Parathyroid adenoma (tissue), 2 donors: Measurements from ENCODE around the gene LYZ.
"Not testable (repeated sequence)": the region's sequence is repeated elsewhere in the genome, so short reads cannot be mapped to it uniquely, and the experiment has no call there.

Source experiments
- H2AFZ ChIP-seq: fragments of 300-600 bp; sonication (generic); one replicate; pipeline ENCODE4 v1.7.0; 2017; ENCODE audit warnings: antibody characterized with exemption, mild to moderate bottlenecking
- H3K27ac ChIP-seq: fragments of 300-600 bp; sonication (generic); one replicate; pipeline ENCODE4 v1.7.0; 2017
- H3K27me3 ChIP-seq: fragments of 300-600 bp; sonication (generic); one replicate; pipeline ENCODE4 v1.7.0; 2017; ENCODE audit warnings: low read length; ENCODE audit not compliant: control insufficient read depth, insufficient read depth
- H3K36me3 ChIP-seq: fragments of 300-600 bp; sonication (generic); one replicate; pipeline ENCODE4 v1.7.0; 2017; ENCODE audit warnings: low read length; ENCODE audit not compliant: control insufficient read depth, insufficient read depth
- H3K4me1 ChIP-seq: fragments of 300-600 bp; sonication (generic); one replicate; pipeline ENCODE4 v1.7.0; 2017; ENCODE audit warnings: control low read depth
- H3K4me2 ChIP-seq: fragments of 300-600 bp; sonication (generic); one replicate; pipeline ENCODE4 v1.7.0; 2017; ENCODE audit warnings: low read length
- H3K4me3 ChIP-seq: fragments of 300-600 bp; sonication (generic); one replicate; pipeline ENCODE4 v1.7.0; 2017; ENCODE audit warnings: low read depth, low read length
- H3K79me2 ChIP-seq: fragments of 300-600 bp; sonication (generic); one replicate; pipeline ENCODE4 v1.7.0; 2017; ENCODE audit warnings: control low read depth
- H3K9ac ChIP-seq: fragments of 300-600 bp; sonication (generic); one replicate; pipeline ENCODE4 v1.7.0; 2017; ENCODE audit warnings: mild to moderate bottlenecking
- H3K9me3 ChIP-seq: fragments of 300-600 bp; sonication (generic); one replicate; pipeline ENCODE4 v1.7.0; 2017; ENCODE audit warnings: low read length; ENCODE audit not compliant: control insufficient read depth
- CTCF ChIP-seq: fragments of 300-600 bp; sonication (generic); IDR thresholded peaks from one replicate; pipeline ENCODE4 v1.7.0; 2017; ENCODE audit warnings: antibody characterized with exemption, mild to moderate bottlenecking
- donor health status: primary hyperparathyroidism.

Gene LYZ

GRCh38 chr12:69348162-69348938 lies at the start of gene LYZ:
TSS of gene LYZ (plus strand) at chr12:69348381. CDS start at chr12:69348409, 28 bp downstream.
- Histone ChIP-seq H2AFZ (no peak within 1 kb of the TSS), H3K36me3 (no peaks in the 10 kb centered on the region), H3K27me3 (no peaks in the 10 kb centered on the region), H3K4me3 (no peak within 1 kb of the TSS), H3K9ac (no peak within 1 kb of the TSS), H3K9me3 (no peaks in the 10 kb centered on the region), H3K79me2 (no peaks in the 10 kb centered on the region), H3K4me1 (no peaks in the 10 kb centered on the region), H3K27ac (no peak within 1 kb of the TSS), H3K4me2 (no peak within 1 kb of the TSS)
- no peak for TF ChIP-seq CTCF

GRCh38 chr12:69298947-69299346 lies 49.2 kb upstream of the LYZ start:
- no peak overlapping the region for H2AFZ ChIP-seq
- H3K27me3 ChIP-seq: no peaks in the 10 kb centered on the region
- H3K4me1 ChIP-seq: no peaks in the 10 kb centered on the region
- H3K9ac ChIP-seq: no peak overlapping the region
- no peak overlapping the region for H3K4me2 ChIP-seq
- no peak overlapping the region for H3K4me3 ChIP-seq
- no peak overlapping the region for H3K27ac ChIP-seq
- H3K36me3 ChIP-seq: no peaks in the 10 kb centered on the region
- TF ChIP-seq CTCF: no peak
- H3K9me3 ChIP-seq: no peaks in the 10 kb centered on the region
- H3K79me2 ChIP-seq: no peaks in the 10 kb centered on the region

DNA sequence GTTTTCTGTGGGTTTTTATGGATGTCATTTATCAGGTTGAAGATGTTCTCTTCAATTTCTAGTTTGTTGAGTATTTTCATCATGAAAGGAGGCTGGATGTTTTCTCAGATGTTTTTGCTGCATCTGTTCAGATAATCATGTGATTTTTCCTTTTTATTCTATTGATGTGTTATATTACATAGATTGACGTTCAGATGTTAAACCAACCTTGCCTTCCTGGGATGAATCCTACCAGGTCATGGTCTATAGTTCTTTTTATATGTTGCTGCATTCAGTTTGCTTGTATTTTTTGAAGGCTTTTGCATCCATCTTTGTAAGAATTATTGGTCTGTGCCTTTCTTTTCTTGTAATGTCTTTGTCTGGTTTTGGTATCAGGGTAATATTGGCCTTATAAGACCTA lies 43.9 kb upstream of the LYZ start:
- Histone ChIP-seq H3K27ac (no peak overlapping the region), H3K4me2 (no peak overlapping the region), H3K9me3 (no peaks in the 10 kb centered on the region), H3K4me3 (no peak overlapping the region), H3K79me2 (no peaks in the 10 kb centered on the region), H3K4me1 (no peaks in the 10 kb centered on the region), H3K36me3 (no peaks in the 10 kb centered on the region), H2AFZ (no peak overlapping the region), H3K9ac (no peak overlapping the region), H3K27me3 (no peaks in the 10 kb centered on the region)
- TF ChIP-seq CTCF: no peak

DNA sequence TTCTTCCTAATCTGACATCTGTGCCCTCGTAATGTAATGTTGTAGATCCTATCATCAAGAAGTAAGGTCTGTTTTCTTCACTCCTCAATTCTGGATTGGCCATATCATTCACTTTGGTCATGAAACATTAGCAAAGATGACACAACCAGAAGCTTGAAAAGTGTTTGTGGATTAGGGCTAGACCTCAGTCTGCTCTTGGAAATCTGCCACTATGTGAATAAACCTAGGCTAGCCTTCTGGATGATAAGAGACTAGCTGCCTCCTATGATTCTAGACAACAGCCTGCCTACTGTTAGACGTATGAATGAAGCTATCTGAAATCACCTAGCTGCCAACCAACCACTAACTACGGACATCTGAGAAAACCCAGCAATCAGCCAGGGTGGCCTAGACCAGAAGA lies 38.7 kb upstream of the LYZ start:
- Histone ChIP-seq H3K27ac (no peak overlapping the region), H3K27me3 (no peaks in the 10 kb centered on the region), H3K4me3 (no peak overlapping the region), H2AFZ (no peak overlapping the region), H3K4me1 (no peaks in the 10 kb centered on the region), H3K9me3 (no peaks in the 10 kb centered on the region), H3K9ac (no peak overlapping the region), H3K36me3 (no peaks in the 10 kb centered on the region), H3K4me2 (no peak overlapping the region), H3K79me2 (no peaks in the 10 kb centered on the region)
- no peak for TF ChIP-seq CTCF

- no peaks in the 10 kb centered on the region for H3K9me3 ChIP-seq
- H3K27ac ChIP-seq: no peak overlapping the region
- H3K4me3 ChIP-seq: no peak overlapping the region
- H3K4me2 ChIP-seq: no peak overlapping the region
- no peak overlapping the region for H3K9ac ChIP-seq
- no peaks in the 10 kb centered on the region for H3K79me2 ChIP-seq
- H2AFZ ChIP-seq: no peak overlapping the region
- TF ChIP-seq CTCF: no peak
- H3K36me3 ChIP-seq: no peaks in the 10 kb centered on the region
- H3K4me1 ChIP-seq: no peaks in the 10 kb centered on the region
- no peaks in the 10 kb centered on the region for H3K27me3 ChIP-seq
These were observed 35.0 kb upstream of the LYZ start for GRCh38 chr12:69313209-69313608.

DNA sequence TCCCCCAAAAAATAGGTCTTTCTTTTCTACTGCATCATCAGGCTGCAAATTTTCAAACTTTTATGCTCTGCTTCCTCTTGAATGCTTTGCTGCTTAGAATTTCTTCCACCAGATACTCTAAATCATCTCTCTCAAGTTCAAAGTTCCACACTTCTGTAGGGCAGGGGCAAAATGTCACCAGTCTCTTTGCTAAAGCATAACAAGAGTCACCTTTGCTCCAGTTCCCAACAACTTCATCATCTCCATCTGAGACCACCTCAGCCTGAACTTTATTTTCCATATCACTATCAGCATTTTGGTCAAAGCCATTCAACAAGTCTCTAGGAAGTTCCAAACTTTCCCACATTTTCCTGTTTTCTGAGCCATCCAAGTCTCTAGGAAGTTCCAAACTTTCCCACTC lies 31.4 kb upstream of the LYZ start:
- not testable (repeated sequence) for H2AFZ ChIP-seq, H3K79me2 ChIP-seq, H3K9ac ChIP-seq, H3K4me1 ChIP-seq, H3K4me3 ChIP-seq, H3K4me2 ChIP-seq, H3K36me3 ChIP-seq, H3K27ac ChIP-seq, H3K27me3 ChIP-seq, H3K9me3 ChIP-seq

- H3K27ac ChIP-seq, H3K4me1 ChIP-seq, H3K9me3 ChIP-seq, H3K36me3 ChIP-seq, H3K4me2 ChIP-seq, H2AFZ ChIP-seq, H3K9ac ChIP-seq, H3K79me2 ChIP-seq, H3K4me3 ChIP-seq, H3K27me3 ChIP-seq: not testable (repeated sequence)
These were observed 30.9 kb upstream of the LYZ start for GRCh38 chr12:69317233-69317632.
